HuH-7 (cell line): Measurements from ENCODE around the gene EML3.

Experiments
- DNase-seq: peaks from one replicate; pipeline ENCODE4 v3.0.0; 2011; ENCODE audit warnings: low spot score

Gene EML3

DNA sequence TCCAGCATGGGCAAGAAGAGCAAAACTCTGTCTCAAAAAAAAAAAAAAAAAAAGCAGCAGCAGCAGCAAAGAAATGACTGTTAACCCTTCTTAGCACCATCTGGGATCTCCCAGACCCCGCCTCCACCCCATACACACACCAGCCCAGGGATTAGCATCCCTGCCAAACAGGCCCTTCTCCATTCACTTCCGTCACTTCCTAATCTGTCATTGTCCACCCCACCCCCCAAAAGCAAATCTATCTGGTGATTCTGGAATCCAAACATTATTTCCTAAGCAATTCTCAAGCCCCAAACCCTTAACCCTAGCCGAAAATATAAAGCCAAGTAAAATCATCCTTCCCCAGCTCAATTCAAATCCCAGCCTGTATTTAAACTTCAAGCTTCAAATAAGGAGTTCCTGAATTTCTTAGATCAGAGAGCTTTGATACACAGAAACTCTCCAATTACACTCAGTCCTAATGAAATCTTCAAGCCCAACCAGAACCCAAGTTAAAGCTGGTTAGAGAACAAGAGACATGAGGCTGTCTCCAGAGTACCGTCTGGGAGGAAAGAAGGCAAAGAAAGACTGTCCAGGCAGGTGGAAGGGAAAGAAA lies 60.0 kb downstream of the EML3 start:
- DNase-seq = no peak
